SKM-1 treated with dmso at 0.1 percent for 144 hours (cell line): ENCODE results near the gene GRIFIN.
"Not testable (repeated sequence)": the region's sequence is repeated elsewhere in the genome, so short reads cannot be mapped to it uniquely, and the experiment has no call there.

Experiments
- DNase-seq: peaks from one replicate; lab custom pipeline; 2025; ENCODE audit not compliant: unreplicated experiment; lab: John Stamatoyannopoulos, UW

Gene GRIFIN

GRCh38 chr7:2460188-2460587, 16.0 kb downstream of the GRIFIN start:
- DNase-seq, result no peak

- DNase-seq, result no peak
Measured at GRCh38 chr7:2459674-2460073, 16.5 kb downstream of the GRIFIN start.

GRCh38 chr7:2453849-2454248, 22.3 kb downstream of the GRIFIN start:
- DNase-seq, result not testable (repeated sequence)

GRCh38 chr7:2452643-2453270, 23.4 kb downstream of the GRIFIN start:
- no peak for DNase-seq

- DNase-seq, result no peak
Measured at GRCh38 chr7:2452074-2452507, 24.1 kb downstream of the GRIFIN start.

GRCh38 chr7:2451171-2452073, 24.8 kb downstream of the GRIFIN start:
- DNase-seq, result peak; percentile 64

- DNase-seq, result no peak
Measured at GRCh38 chr7:2450198-2451107, 25.7 kb downstream of the GRIFIN start.

- DNase-seq, result no peak
Measured at GRCh38 chr7:2446676-2447075, 29.5 kb downstream of the GRIFIN start.

- DNase-seq, result no peak
Measured at GRCh38 chr7:2445898-2446555, 30.2 kb downstream of the GRIFIN start.

- no peak for DNase-seq
Measured at GRCh38 chr7:2445047-2445446, 31.2 kb downstream of the GRIFIN start.

- no peak for DNase-seq
Measured at GRCh38 chr7:2444476-2444875, 31.7 kb downstream of the GRIFIN start.

- DNase-seq, result no peak
Measured at GRCh38 chr7:2443491-2443890, 32.7 kb downstream of the GRIFIN start.

- DNase-seq, result no peak
Measured at GRCh38 chr7:2441430-2442058, 34.7 kb downstream of the GRIFIN start.

- no peak for DNase-seq
Measured at GRCh38 chr7:2440608-2441245, 35.5 kb downstream of the GRIFIN start.

GRCh38 chr7:2438775-2439174, 37.4 kb downstream of the GRIFIN start:
- no peak for DNase-seq

GRCh38 chr7:2438186-2438585, 38.0 kb downstream of the GRIFIN start:
- peak; percentile 48 for DNase-seq

- DNase-seq, result no peak
Measured at GRCh38 chr7:2437537-2438148, 38.6 kb downstream of the GRIFIN start.

- DNase-seq, result no peak
Measured at GRCh38 chr7:2437136-2437535, 39.1 kb downstream of the GRIFIN start.

- DNase-seq, result no peak
Measured at GRCh38 chr7:2436341-2437104, 39.7 kb downstream of the GRIFIN start.
